ENCODE results near the gene WLS.

- TF ChIP-seq ELF4 (IDR thresholded peaks at IDR 0.05) (no peak), L3MBTL2 (conservative IDR thresholded peaks at IDR 0.05) (no peak), ZNF384 (IDR thresholded peaks at IDR 0.05) (no peak), FOXK2 (IDR thresholded peaks at IDR 0.05) (no peak), BHLHE40 (IDR thresholded peaks at IDR 0.05; ENCODE audit: borderline replicate concordance) (no peak)
These were observed 74.9 kb downstream of the WLS start for GRCh38 chr1:68157416-68157815.

Measured in HEK293T (cell line).